B cell (primary cell): Measurements from ENCODE around the gene NPEPL1. TPM values are rescaled to one million over a fixed set of nuclear protein-coding genes. Genes with fewer than 3 reads are reported as not detected.
"Not testable (repeated sequence)": the region's sequence is repeated elsewhere in the genome, so short reads cannot be mapped to it uniquely, and the experiment has no call there.

ENCODE experiments used
- ATAC-seq: fragments of 200-7000 bp; cut with Tn5 transposase; one replicate; pipeline ENCODE4 v1.10.0; 2021; ENCODE audit warnings: low read depth, mild to moderate bottlenecking, moderate number of reproducible peaks, moderate library complexity
- CTCF ChIA-PET: fragments of 350-600 bp; sonication (Branson Sonifier 250); formaldehyde crosslinking; loops from one replicate; lab custom pipeline; 2021; ENCODE audit warnings: antibody characterized with exemption, inconsistent platforms; lab: Charles Lee
- POLR2A ChIA-PET: fragments of 350-600 bp; sonication (Branson Sonifier 250); formaldehyde crosslinking; loops from one replicate; lab custom pipeline; 2021; ENCODE audit warnings: antibody characterized with exemption; lab: Charles Lee
- DNase-seq: peaks from one replicate; pipeline ENCODE4 v3.0.0; 2013
- H2AFZ ChIP-seq: 2 replicates; pipeline ENCODE4 v1.6.1; 2012; ENCODE audit warnings: mild to moderate bottlenecking, low read depth, low read length; ENCODE audit not compliant: insufficient read depth, poor library complexity, severe bottlenecking
- H3K27ac ChIP-seq, 2 donors: 1 replicate in 1 of 2; 2 replicates in 1 of 2; pipeline ENCODE4 v1.5.1; 2012 to 2013; ENCODE audit warnings: low read length in 2 of 2, mild to moderate bottlenecking in 2 of 2, moderate library complexity in 1 of 2
- H3K27me3 ChIP-seq, 4 experiments: fragments of 200-600 bp in 1 of 4; sonication (generic) in 1 of 4; replicated peaks in 1 of 4; 1 replicate in 2 of 4; 2 replicates in 2 of 4; pipeline versions ENCODE4 v1.6.1 to v1.7.0; 2013 to 2016; ENCODE audit warnings: low read length in 3 of 4, mild to moderate bottlenecking in 2 of 4, mixed read lengths in 1 of 4, moderate library complexity in 1 of 4; ENCODE audit not compliant: insufficient read depth in 4 of 4, control insufficient read depth in 3 of 4; ENCODE audit errors: control extremely low read depth in 1 of 4
- H3K36me3 ChIP-seq, 2 experiments: replicated peaks in 1 of 2; 1 replicate in 1 of 2; 2 replicates in 1 of 2; pipeline versions ENCODE4 v1.6.1 to v1.7.1; 2013; ENCODE audit warnings: low read length in 1 of 2; ENCODE audit not compliant: insufficient read depth in 2 of 2, control insufficient read depth in 1 of 2; ENCODE audit errors: control extremely low read depth in 1 of 2, extremely low read depth in 1 of 2
- H3K4me1 ChIP-seq, 2 donors: fragments of 200-600 bp in 1 of 2; sonication (generic) in 1 of 2; 1 replicate in 1 of 2; 2 replicates in 1 of 2; pipeline versions ENCODE4 v1.5.1 to v1.6.1; 2013 to 2017; ENCODE audit warnings: low read length in 2 of 2; ENCODE audit not compliant: control insufficient read depth in 2 of 2, insufficient read depth in 2 of 2
- H3K4me2 ChIP-seq: replicated peaks from 2 replicates; pipeline ENCODE3; 2012; ENCODE audit warnings: mild to moderate bottlenecking, low read depth, low read length; ENCODE audit not compliant: poor library complexity, severe bottlenecking
- H3K4me3 ChIP-seq, 5 experiments: fragments of 200-600 bp in 1 of 5; sonication (generic) in 1 of 5; 1 replicate in 3 of 5; 2 replicates in 2 of 5; pipeline versions ENCODE4 v1.5.1 to v1.7.0; 2011 to 2016; ENCODE audit warnings: low read length in 4 of 5, mild to moderate bottlenecking in 4 of 5, low read depth in 2 of 5, control low read depth in 1 of 5, moderate library complexity in 1 of 5; ENCODE audit not compliant: insufficient read depth in 1 of 5; ENCODE audit errors: control extremely low read depth in 1 of 5, extremely low read depth in 1 of 5
- H3K79me2 ChIP-seq: fragments of 200-600 bp; sonication (generic); one replicate; pipeline ENCODE4 v1.6.0; 2016; ENCODE audit warnings: low read length; ENCODE audit not compliant: control insufficient read depth, insufficient read depth
- H3K9ac ChIP-seq: fragments of 200-600 bp; sonication (generic); 2 replicates; pipeline ENCODE4 v1.6.1; 2017; ENCODE audit warnings: mild to moderate bottlenecking, low read length, moderate library complexity
- H3K9me3 ChIP-seq, 3 donors: one replicate each; pipeline versions ENCODE4 v1.6.1 to v1.7.1; 2013; ENCODE audit warnings: low read length in 2 of 3; ENCODE audit not compliant: control insufficient read depth in 2 of 3, insufficient read depth in 1 of 3; ENCODE audit errors: control extremely low read depth in 1 of 3
- H4K20me1 ChIP-seq: 2 replicates; pipeline ENCODE4 v1.6.0; 2012; ENCODE audit warnings: mild to moderate bottlenecking, low read length; ENCODE audit not compliant: insufficient read depth, control insufficient read depth, poor library complexity, severe bottlenecking
- H3K27ac Mint-ChIP-seq: one replicate; pipeline ENCODE4 v1.8.0; 2021; ENCODE audit warnings: mixed read lengths
- H3K27me3 Mint-ChIP-seq: one replicate; pipeline ENCODE4 v1.8.0; 2021; ENCODE audit warnings: mixed read lengths
- H3K4me1 Mint-ChIP-seq: one replicate; pipeline ENCODE4 v1.8.0; 2021; ENCODE audit warnings: mixed read lengths
- H3K4me3 Mint-ChIP-seq: one replicate; pipeline ENCODE4 v1.8.0; 2021; ENCODE audit warnings: mixed read lengths
- H3K9me3 Mint-ChIP-seq: one replicate; pipeline ENCODE4 v1.8.0; 2022; ENCODE audit warnings: mixed read lengths; ENCODE audit not compliant: insufficient read depth
- EZH2 ChIP-seq: IDR thresholded peaks from 2 replicates; pipeline ENCODE4 v1.6.1; 2012; ENCODE audit warnings: borderline replicate concordance, low read depth, mild to moderate bottlenecking, moderate library complexity, low read length; ENCODE audit not compliant: insufficient read depth, poor library complexity, severe bottlenecking
- WGBS: methylation state at CpG from one replicate; pipeline ENCODE4 v1.1.5; 2013; ENCODE audit warnings: missing lambda C conversion rate; ENCODE audit not compliant: insufficient coverage; 5-methylcytosine and 5-hydroxymethylcytosine counted together
- intact Hi-C: fragments of 100-400 bp; cut with micrococcal nuclease; formaldehyde crosslinking; loops from one replicate; pipeline ENCODE4 v1.10.0; 2022
- polyA plus RNA-seq: library from polyadenylated mRNA; depleted of rRNA; stranded (reverse); fragments of >200 nt; gene quantifications from 2 replicates; pipeline ENCODE4 v1.2.3, GENCODE V29; 2012
- total RNA-seq, 2 donors: library from RNA; stranded (reverse); fragments of 120-200 nt in 1 of 2; gene quantifications; 1 replicate in 1 of 2; 2 replicates in 1 of 2; pipeline versions ENCODE4 v1.2.3 to v1.2.4, GENCODE V29; 2013 to 2022
- TF ChIP-seq, protein P1 (sequence below): fragments of 200-600 bp; IDR thresholded peaks from one replicate; pipeline ENCODE4 v1.8.0; 2022; ENCODE audit warnings: antibody characterized with exemption, mild to moderate bottlenecking

Gene NPEPL1
- total and polyA plus RNA-seq, 2 donors (not counting 1 experiment from before 2014, with no cell fraction given), result 34.3 to 45.1 TPM

- Histone ChIP-seq H2AFZ (no peak overlapping the region), H3K4me2 (no peak overlapping the region), H3K9ac (no peak overlapping the region), H3K9me3 (no peaks in the 10 kb centered on the region), H3K27me3 (peaks cover 0 to 10% (median 3%) of the 10 kb centered on the region in 4 experiments), H3K36me3 (no peaks in the 10 kb centered on the region), H4K20me1 (no peaks in the 10 kb centered on the region), H3K4me3 (no peak overlapping the region), H3K4me1 (no peaks in the 10 kb centered on the region), H3K27ac (no peak overlapping the region), H3K79me2 (no peaks in the 10 kb centered on the region)
- Mint-ChIP-seq H3K27ac (no peak overlapping the region), H3K4me1 (no peaks in the 10 kb centered on the region), H3K4me3 (no peak overlapping the region), H3K27me3 (peaks cover 45% of the 10 kb centered on the region), H3K9me3 (no peaks in the 10 kb centered on the region)
- WGBS, result 96% methylated on average over 4 of the region's 5 CpGs
- CTCF ChIA-PET, result no interaction called here
- TF ChIP-seq, protein P1, sequence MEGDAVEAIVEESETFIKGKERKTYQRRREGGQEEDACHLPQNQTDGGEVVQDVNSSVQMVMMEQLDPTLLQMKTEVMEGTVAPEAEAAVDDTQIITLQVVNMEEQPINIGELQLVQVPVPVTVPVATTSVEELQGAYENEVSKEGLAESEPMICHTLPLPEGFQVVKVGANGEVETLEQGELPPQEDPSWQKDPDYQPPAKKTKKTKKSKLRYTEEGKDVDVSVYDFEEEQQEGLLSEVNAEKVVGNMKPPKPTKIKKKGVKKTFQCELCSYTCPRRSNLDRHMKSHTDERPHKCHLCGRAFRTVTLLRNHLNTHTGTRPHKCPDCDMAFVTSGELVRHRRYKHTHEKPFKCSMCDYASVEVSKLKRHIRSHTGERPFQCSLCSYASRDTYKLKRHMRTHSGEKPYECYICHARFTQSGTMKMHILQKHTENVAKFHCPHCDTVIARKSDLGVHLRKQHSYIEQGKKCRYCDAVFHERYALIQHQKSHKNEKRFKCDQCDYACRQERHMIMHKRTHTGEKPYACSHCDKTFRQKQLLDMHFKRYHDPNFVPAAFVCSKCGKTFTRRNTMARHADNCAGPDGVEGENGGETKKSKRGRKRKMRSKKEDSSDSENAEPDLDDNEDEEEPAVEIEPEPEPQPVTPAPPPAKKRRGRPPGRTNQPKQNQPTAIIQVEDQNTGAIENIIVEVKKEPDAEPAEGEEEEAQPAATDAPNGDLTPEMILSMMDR, result no peak
- no peak for TF ChIP-seq EZH2
- POLR2A ChIA-PET, result no interaction called here
- no peak for DNase-seq
- ATAC-seq, result no peak
- intact Hi-C loops, result no loop called here
Observed at GRCh38 chr20:58749979-58750378, 57.4 kb downstream of the NPEPL1 start.

DNA sequence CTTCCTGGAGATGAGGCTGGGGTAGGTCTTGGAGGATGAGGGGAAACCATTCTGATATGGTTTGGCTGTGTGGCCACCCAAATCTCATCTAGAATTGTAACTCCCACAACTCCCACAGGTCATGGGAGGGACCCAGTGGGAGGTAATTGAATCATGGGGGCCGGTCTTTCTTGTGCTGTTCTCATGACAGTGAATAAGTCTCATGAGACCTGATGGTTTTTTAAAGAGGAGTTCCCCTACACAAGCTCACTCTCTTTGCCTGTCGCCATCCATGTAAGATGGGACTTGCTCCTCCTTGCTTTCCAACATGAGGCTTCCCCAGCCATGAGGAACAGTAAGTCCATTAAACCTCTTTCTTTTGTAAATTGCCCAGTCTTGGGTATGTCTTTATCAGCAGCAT, 58.1 kb downstream of the NPEPL1 start:
- intact Hi-C loops, H3K4me1 Mint-ChIP-seq, H3K9me3 Mint-ChIP-seq, H3K36me3 ChIP-seq, H3K9ac ChIP-seq, H2AFZ ChIP-seq, POLR2A ChIA-PET, H3K4me3 Mint-ChIP-seq, H3K27ac ChIP-seq, DNase-seq, CTCF ChIA-PET, H3K4me2 ChIP-seq, H3K4me1 ChIP-seq, H3K79me2 ChIP-seq, H3K9me3 ChIP-seq, ATAC-seq, H3K27ac Mint-ChIP-seq, H4K20me1 ChIP-seq, H3K4me3 ChIP-seq: not testable (repeated sequence)
- 88% methylated on average over 1 of the region's 2 CpGs for WGBS
- peaks cover 0 to 10% (median under 1%) of the 10 kb centered on the region in 4 experiments for H3K27me3 ChIP-seq
- peaks cover 46% of the 10 kb centered on the region for H3K27me3 Mint-ChIP-seq
